Astrocyte (in vitro differentiated cells and primary cell): ENCODE data around the gene PKHD1. TPM values are rescaled to one million over a fixed set of nuclear protein-coding genes. Genes with fewer than 3 reads are reported as not detected.

ENCODE experiments used
- DNase-seq: peaks from one replicate; pipeline ENCODE4 v3.0.0-alpha.2; 2010; ENCODE audit warnings: low read depth
- FAIRE-seq: peaks from 2 replicates; lab custom pipeline; 2011; peaks lifted over from hg19 to GRCh38; lab: Jason Lieb, UNC
- H2AFZ ChIP-seq: 2 replicates; pipeline ENCODE4 v1.6.0; 2012; ENCODE audit warnings: low read depth, low read length, inconsistent platforms
- H3K27ac ChIP-seq: 2 replicates; pipeline ENCODE4 v1.5.1; 2011; ENCODE audit warnings: low read depth, low read length, inconsistent platforms
- H3K27me3 ChIP-seq: 2 replicates; pipeline ENCODE4 v1.6.0; 2011; ENCODE audit warnings: low read length, inconsistent platforms; ENCODE audit not compliant: insufficient read depth
- H3K36me3 ChIP-seq: 2 replicates; pipeline ENCODE4 v1.5.1; 2011; ENCODE audit warnings: low read length, inconsistent platforms; ENCODE audit not compliant: insufficient read depth
- H3K4me1 ChIP-seq: 2 replicates; pipeline ENCODE4 v1.5.1; 2011; ENCODE audit warnings: low read length, inconsistent platforms; ENCODE audit not compliant: insufficient read depth
- H3K4me2 ChIP-seq: 2 replicates; pipeline ENCODE4 v1.6.0; 2012; ENCODE audit warnings: low read length, inconsistent platforms
- H3K4me3 ChIP-seq: 2 replicates; pipeline ENCODE4 v1.5.1; 2011; ENCODE audit warnings: low read depth, mild to moderate bottlenecking, low read length, inconsistent platforms; ENCODE audit not compliant: insufficient read depth
- H3K79me2 ChIP-seq: 2 replicates; pipeline ENCODE4 v1.6.0; 2012; ENCODE audit warnings: mild to moderate bottlenecking, low read length, inconsistent platforms; ENCODE audit not compliant: insufficient read depth
- H3K9ac ChIP-seq: 2 replicates; pipeline ENCODE4 v1.6.0; 2012; ENCODE audit warnings: mild to moderate bottlenecking, low read length, inconsistent platforms
- H3K9me3 ChIP-seq: 2 replicates; pipeline ENCODE4 v1.5.1; 2012; ENCODE audit warnings: low read depth, mild to moderate bottlenecking, low read length, inconsistent platforms; ENCODE audit not compliant: insufficient read depth
- H4K20me1 ChIP-seq: 2 replicates; pipeline ENCODE4 v1.6.0; 2012; ENCODE audit warnings: low read length, inconsistent platforms; ENCODE audit not compliant: insufficient read depth
- H3K27ac Mint-ChIP-seq: one replicate; pipeline ENCODE4 v1.8.0; 2021; ENCODE audit warnings: mild to moderate bottlenecking, mixed read lengths; ENCODE audit not compliant: unreplicated experiment
- H3K27me3 Mint-ChIP-seq: one replicate; pipeline ENCODE4 v1.8.0; 2021; ENCODE audit warnings: low read depth, mixed read lengths; ENCODE audit not compliant: unreplicated experiment
- H3K36me3 Mint-ChIP-seq: one replicate; pipeline ENCODE4 v1.8.0; 2021; ENCODE audit warnings: low read depth, mixed read lengths; ENCODE audit not compliant: unreplicated experiment
- H3K4me1 Mint-ChIP-seq: one replicate; pipeline ENCODE4 v1.8.0; 2021; ENCODE audit warnings: low read depth, mixed read lengths; ENCODE audit not compliant: unreplicated experiment
- H3K4me3 Mint-ChIP-seq: one replicate; pipeline ENCODE4 v1.8.0; 2021; ENCODE audit warnings: mild to moderate bottlenecking, moderate library complexity, mixed read lengths; ENCODE audit not compliant: unreplicated experiment
- H3K9me3 Mint-ChIP-seq: one replicate; pipeline ENCODE4 v1.8.0; 2021; ENCODE audit warnings: mild to moderate bottlenecking, mixed read lengths; ENCODE audit not compliant: unreplicated experiment
- EZH2 ChIP-seq: IDR thresholded peaks from 2 replicates; pipeline ENCODE4 v1.6.1; 2012; ENCODE audit warnings: mild to moderate bottlenecking, low read length, inconsistent platforms; ENCODE audit not compliant: insufficient read depth
- total RNA-seq: library from RNA; stranded (reverse); gene quantifications from 2 replicates; pipeline ENCODE4 v1.2.1, GENCODE V29; 2021
- TF ChIP-seq, protein P1 (sequence below): IDR thresholded peaks from 2 replicates; pipeline ENCODE4 v1.5.1; 2011; ENCODE audit warnings: low read depth, mild to moderate bottlenecking, inconsistent platforms, low read length, moderate library complexity; ENCODE audit not compliant: insufficient read depth

PKHD1 gene
- total RNA-seq, 1 donor from 2014 or later = 0.16 TPM

DNA sequence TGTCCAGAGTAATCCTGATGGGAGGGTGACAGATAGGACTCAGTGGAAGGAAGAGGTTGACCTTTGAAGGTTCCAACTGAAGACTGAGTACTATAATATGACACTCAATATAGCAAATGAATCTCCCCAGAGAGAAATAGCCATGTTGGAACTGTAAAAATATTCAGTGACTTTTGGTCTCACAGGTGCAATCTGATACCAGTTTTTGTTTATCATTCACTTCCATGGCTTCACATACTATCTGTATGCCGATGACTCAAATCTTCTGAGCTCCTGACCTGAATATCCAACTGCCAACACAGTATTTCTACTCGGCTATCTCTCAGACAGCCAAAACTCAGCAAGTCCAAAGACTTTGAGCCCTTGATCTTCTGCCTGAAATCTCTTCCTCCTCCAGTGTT lies 21.8 kb upstream of the PKHD1 start:
- no peaks in the 10 kb centered on the region for H3K79me2 ChIP-seq
- H3K4me1 ChIP-seq = no peaks in the 10 kb centered on the region
- DNase-seq = no peak
- no peak overlapping the region for H2AFZ ChIP-seq
- no peak overlapping the region for H3K4me3 Mint-ChIP-seq
- H3K36me3 Mint-ChIP-seq = no peaks in the 10 kb centered on the region
- H3K36me3 ChIP-seq = no peaks in the 10 kb centered on the region
- TF ChIP-seq, protein P1, sequence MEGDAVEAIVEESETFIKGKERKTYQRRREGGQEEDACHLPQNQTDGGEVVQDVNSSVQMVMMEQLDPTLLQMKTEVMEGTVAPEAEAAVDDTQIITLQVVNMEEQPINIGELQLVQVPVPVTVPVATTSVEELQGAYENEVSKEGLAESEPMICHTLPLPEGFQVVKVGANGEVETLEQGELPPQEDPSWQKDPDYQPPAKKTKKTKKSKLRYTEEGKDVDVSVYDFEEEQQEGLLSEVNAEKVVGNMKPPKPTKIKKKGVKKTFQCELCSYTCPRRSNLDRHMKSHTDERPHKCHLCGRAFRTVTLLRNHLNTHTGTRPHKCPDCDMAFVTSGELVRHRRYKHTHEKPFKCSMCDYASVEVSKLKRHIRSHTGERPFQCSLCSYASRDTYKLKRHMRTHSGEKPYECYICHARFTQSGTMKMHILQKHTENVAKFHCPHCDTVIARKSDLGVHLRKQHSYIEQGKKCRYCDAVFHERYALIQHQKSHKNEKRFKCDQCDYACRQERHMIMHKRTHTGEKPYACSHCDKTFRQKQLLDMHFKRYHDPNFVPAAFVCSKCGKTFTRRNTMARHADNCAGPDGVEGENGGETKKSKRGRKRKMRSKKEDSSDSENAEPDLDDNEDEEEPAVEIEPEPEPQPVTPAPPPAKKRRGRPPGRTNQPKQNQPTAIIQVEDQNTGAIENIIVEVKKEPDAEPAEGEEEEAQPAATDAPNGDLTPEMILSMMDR = no peak
- TF ChIP-seq EZH2 = no peak
- no peaks in the 10 kb centered on the region for H3K27me3 Mint-ChIP-seq
- H3K9me3 Mint-ChIP-seq = no peaks in the 10 kb centered on the region
- H3K9ac ChIP-seq = no peak overlapping the region
- no peak for FAIRE-seq
- no peaks in the 10 kb centered on the region for H3K9me3 ChIP-seq
- H3K4me2 ChIP-seq = no peak overlapping the region
- peaks cover 6% of the 10 kb centered on the region for H3K4me1 Mint-ChIP-seq
- H4K20me1 ChIP-seq = no peaks in the 10 kb centered on the region
- H3K27ac Mint-ChIP-seq = no peak overlapping the region
- H3K27me3 ChIP-seq = no peaks in the 10 kb centered on the region
- H3K4me3 ChIP-seq = no peak overlapping the region
- no peak overlapping the region for H3K27ac ChIP-seq

DNA sequence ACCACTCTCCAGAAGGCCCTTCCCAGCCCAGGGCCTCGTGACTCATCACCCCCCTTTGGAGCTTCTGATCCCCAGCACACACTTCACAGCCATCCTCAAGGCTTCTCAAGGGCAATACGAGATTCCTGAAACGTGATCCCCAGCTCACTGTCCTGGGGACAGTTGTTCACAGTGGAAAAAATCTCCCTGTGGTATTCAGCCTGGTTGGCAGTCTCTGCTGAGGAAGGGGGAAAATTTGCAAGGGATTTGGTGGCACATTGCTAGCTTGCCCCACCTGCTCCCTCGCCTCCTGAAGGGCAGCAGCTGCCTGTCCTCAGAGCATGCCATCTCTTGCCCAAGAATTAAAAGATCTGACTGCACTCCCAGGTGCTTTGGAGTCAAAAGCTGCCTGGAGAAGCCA lies 20.7 kb upstream of the PKHD1 start:
- no peak overlapping the region for H3K27ac Mint-ChIP-seq
- Histone ChIP-seq H3K9ac (no peak overlapping the region), H2AFZ (no peak overlapping the region)

DNA sequence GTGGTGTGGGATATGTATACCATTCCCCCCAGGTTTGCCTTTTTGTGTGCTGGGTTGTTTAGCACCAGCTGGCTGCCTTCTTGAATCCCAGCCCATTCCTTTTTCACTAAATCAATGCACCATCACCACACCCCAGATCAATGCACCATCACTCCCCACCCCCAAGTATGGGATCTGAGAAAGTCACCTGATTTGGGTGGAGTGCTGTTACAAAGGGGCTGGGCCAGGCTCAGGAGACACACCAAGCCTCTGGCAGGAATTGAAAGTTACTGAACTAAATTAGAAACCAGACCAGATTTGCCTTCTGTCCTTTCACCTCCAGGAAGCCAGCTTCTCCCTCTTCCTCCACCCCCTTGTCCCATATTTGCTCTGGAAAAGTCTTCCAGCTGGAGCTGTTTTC lies 19.6 kb upstream of the PKHD1 start:
- Mint-ChIP-seq H3K36me3 (no peaks in the 10 kb centered on the region), H3K27me3 (peaks cover 6% of the 10 kb centered on the region), H3K4me1 (peaks cover 6% of the 10 kb centered on the region), H3K4me3 (no peak overlapping the region), H3K27ac (no peak overlapping the region), H3K9me3 (no peaks in the 10 kb centered on the region)
- Histone ChIP-seq H3K36me3 (no peaks in the 10 kb centered on the region), H3K27me3 (no peaks in the 10 kb centered on the region), H4K20me1 (no peaks in the 10 kb centered on the region), H3K9me3 (no peaks in the 10 kb centered on the region), H2AFZ (no peak overlapping the region), H3K27ac (no peak overlapping the region), H3K79me2 (no peaks in the 10 kb centered on the region), H3K4me1 (no peaks in the 10 kb centered on the region), H3K9ac (no peak overlapping the region), H3K4me3 (no peak overlapping the region), H3K4me2 (no peak overlapping the region)
- DNase-seq (no peak), FAIRE-seq (no peak)
- TF ChIP-seq, protein P1 = no peak
- no peak for TF ChIP-seq EZH2

More for the DNA sequence above, 20.7 kb upstream of the PKHD1 start:
- Histone ChIP-seq H3K9me3 (no peaks in the 10 kb centered on the region), H3K27ac (no peak overlapping the region), H3K4me3 (no peak overlapping the region), H3K4me2 (no peak overlapping the region), H3K27me3 (no peaks in the 10 kb centered on the region), H3K36me3 (no peaks in the 10 kb centered on the region), H4K20me1 (no peaks in the 10 kb centered on the region), H3K79me2 (no peaks in the 10 kb centered on the region), H3K4me1 (no peaks in the 10 kb centered on the region)
- TF ChIP-seq, protein P1 = no peak
- no peak for TF ChIP-seq EZH2
- DNase-seq (no peak), FAIRE-seq (no peak)
- Mint-ChIP-seq H3K36me3 (no peaks in the 10 kb centered on the region), H3K9me3 (no peaks in the 10 kb centered on the region), H3K27me3 (no peaks in the 10 kb centered on the region), H3K4me3 (no peak overlapping the region), H3K4me1 (peaks cover 6% of the 10 kb centered on the region)
